PC-3 (cell line): ENCODE results near the gene FAM120B. TPM values are rescaled to one million over a fixed set of nuclear protein-coding genes. Genes with fewer than 3 reads are reported as not detected.

Source experiments
- ATAC-seq: fragments of 200-7000 bp; cut with Tn5 transposase; 2 replicates; pipeline ENCODE4 v1.9.1; 2020; ENCODE audit warnings: mild to moderate bottlenecking, moderate library complexity
- BruUV-seq: library from RNA; stranded (reverse); fragments of 400-500 nt; replicated peaks from 2 replicates; lab custom pipeline; 2021; lab: Mats Ljungman, UMichigan
- CTCF ChIA-PET: fragments of 300-600 bp; sonication (Branson Sonifier 250); formaldehyde crosslinking; loops from one replicate; lab custom pipeline; 2022; ENCODE audit warnings: antibody characterized with exemption; lab: Charles Lee
- POLR2A ChIA-PET: fragments of 300-600 bp; sonication (Branson Sonifier 250); formaldehyde crosslinking; loops from one replicate; lab custom pipeline; 2022; ENCODE audit warnings: antibody characterized with exemption; ENCODE audit not compliant: unreplicated experiment; lab: Charles Lee
- DNase-seq: peaks from one replicate; pipeline ENCODE4 v3.0.0-alpha.2; 2015
- H2AFZ ChIP-seq: fragments of 300-600 bp; sonication (generic); 2 replicates; pipeline ENCODE4 v1.6.0; 2016; ENCODE audit warnings: antibody characterized with exemption, low read length
- H3F3A ChIP-seq: fragments of 300-600 bp; sonication (generic); one replicate; pipeline ENCODE4 v1.6.0; 2017; ENCODE audit warnings: antibody characterized with exemption, low read length, control low read depth, mild to moderate bottlenecking; ENCODE audit not compliant: unreplicated experiment
- H3K27ac ChIP-seq: fragments of 300-600 bp; sonication (generic); 2 replicates; pipeline ENCODE4 v1.5.1; 2016; ENCODE audit warnings: mild to moderate bottlenecking, low read length
- H3K27me3 ChIP-seq: fragments of 300-600 bp; sonication (generic); 2 replicates; pipeline ENCODE4 v1.6.1; 2016; ENCODE audit warnings: low read length, mixed read lengths
- H3K36me3 ChIP-seq: fragments of 300-600 bp; sonication (generic); 2 replicates; pipeline ENCODE4 v1.6.1; 2016; ENCODE audit warnings: low read depth, mixed run types, low read length, mixed read lengths
- H3K4me1 ChIP-seq: fragments of 300-600 bp; sonication (generic); 2 replicates; pipeline ENCODE4 v1.5.1; 2016; ENCODE audit warnings: low read length; ENCODE audit not compliant: insufficient read depth
- H3K4me2 ChIP-seq: fragments of 300-600 bp; sonication (generic); 2 replicates; pipeline ENCODE4 v1.6.0; 2016; ENCODE audit warnings: low read length
- H3K4me3 ChIP-seq: fragments of 300-600 bp; sonication (generic); 2 replicates; pipeline ENCODE4 v1.5.1; 2016; ENCODE audit warnings: mild to moderate bottlenecking, low read length, mixed read lengths
- H3K79me2 ChIP-seq: fragments of 300-600 bp; sonication (generic); 2 replicates; pipeline ENCODE4 v1.6.1; 2017; ENCODE audit warnings: low read length, mixed read lengths
- H3K9ac ChIP-seq: fragments of 300-600 bp; sonication (generic); 2 replicates; pipeline ENCODE4 v1.6.0; 2016; ENCODE audit warnings: mild to moderate bottlenecking, low read length
- H3K9me2 ChIP-seq: fragments of 300-600 bp; sonication (generic); replicated peaks from 2 replicates; pipeline ENCODE4 v1.6.1; 2016; ENCODE audit warnings: mixed run types, low read length, mixed read lengths
- H3K9me3 ChIP-seq: fragments of 300-600 bp; sonication (generic); 2 replicates; pipeline ENCODE4 v1.6.1; 2016; ENCODE audit warnings: low read length, mixed read lengths
- H4K20me1 ChIP-seq: fragments of 300-600 bp; sonication (generic); 2 replicates; pipeline ENCODE4 v1.6.1; 2016; ENCODE audit warnings: low read length, mixed read lengths
- EZH2 ChIP-seq: fragments of 300-600 bp; sonication (generic); IDR thresholded peaks from one replicate; pipeline ENCODE4 v1.6.1; 2017; ENCODE audit warnings: antibody characterized with exemption, mild to moderate bottlenecking, low read length; ENCODE audit not compliant: unreplicated experiment
- EZH2phosphoT487 ChIP-seq: fragments of 300-600 bp; sonication (generic); IDR thresholded peaks from 2 replicates; pipeline ENCODE4 v1.6.1; 2018; ENCODE audit warnings: mild to moderate bottlenecking, antibody characterized with exemption, low read length, borderline replicate concordance
- intact Hi-C: fragments of 100-400 bp; cut with micrococcal nuclease; formaldehyde crosslinking; loops from 2 replicates; pipeline ENCODE4 v1.9.0; 2023
- total RNA-seq: library from RNA; depleted of rRNA; stranded (reverse); fragments of >200 nt; gene quantifications from 2 replicates; pipeline ENCODE4 v1.2.3, GENCODE V29; 2014
- TF ChIP-seq, protein P1 (sequence below): fragments of 300-600 bp; sonication (generic); conservative IDR thresholded peaks from 2 replicates; pipeline ENCODE4 v1.5.1; 2017; ENCODE audit warnings: antibody characterized with exemption, low read depth, mild to moderate bottlenecking, low read length

Gene FAM120B
- total RNA-seq, 1 experiment from 2014 or later: 8.7 TPM

DNA sequence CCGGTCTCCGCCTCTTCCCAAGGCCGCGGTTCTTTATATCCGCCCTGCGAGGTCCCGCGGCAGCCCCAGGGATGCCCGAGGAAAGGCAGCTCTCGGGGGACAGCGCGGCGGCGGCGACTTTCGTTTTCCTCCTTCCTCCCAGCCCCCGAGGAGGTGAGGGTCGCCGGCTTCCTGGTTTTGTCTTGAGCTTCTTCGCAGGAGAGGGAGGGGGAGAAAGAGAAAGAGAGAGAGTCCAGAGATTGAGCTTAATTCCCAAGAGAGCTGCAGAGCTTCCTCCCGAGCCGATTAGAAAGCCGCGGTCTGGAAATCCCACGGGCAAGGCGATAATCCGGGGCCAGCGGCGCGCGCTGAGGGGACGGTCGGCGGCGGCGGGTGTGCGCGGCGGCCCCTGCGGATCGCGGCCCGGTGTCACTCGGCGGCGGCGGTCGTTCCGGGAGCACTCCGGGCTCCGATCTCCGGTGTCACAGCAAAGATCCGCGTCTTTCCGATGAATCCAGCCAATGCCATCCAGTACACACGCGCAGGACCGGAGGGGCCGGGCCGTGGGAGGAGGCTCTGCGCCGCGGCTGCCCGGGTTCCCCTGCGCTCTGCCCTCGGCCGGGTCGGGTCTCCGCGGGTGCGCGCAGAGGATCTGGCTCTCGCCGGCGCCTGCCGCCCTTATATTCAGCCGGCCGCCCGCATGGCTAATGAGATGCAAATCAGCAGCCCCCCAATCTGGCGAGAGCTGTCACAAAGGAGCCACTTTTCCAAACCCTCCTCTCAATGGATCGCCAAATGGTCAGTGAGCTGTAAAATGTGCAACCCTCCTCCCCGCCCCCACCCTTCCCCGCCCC, 16.0 kb upstream of the FAM120B start, which contains the start of gene DLL1:
Gene DLL1, minus strand, starts transcription at position 783 of the 833 bp plus-strand sequence. CDS start 939 bp downstream, outside the sequence.
- Histone ChIP-seq H3K9me3 (no peaks in the 10 kb centered on the region), H3K36me3 (no peaks in the 10 kb centered on the region), H3K4me2 (peak within 1 kb of the TSS; percentile 90), H3K9me2 (no peaks in the 10 kb centered on the region), H3K27ac (no peak within 1 kb of the TSS), H3K4me3 (peak within 1 kb of the TSS; percentile 75), H3K79me2 (no peaks in the 10 kb centered on the region), H3F3A (no peaks in the 10 kb centered on the region), H3K27me3 (peaks cover 50% of the 10 kb centered on the region), H3K9ac (no peak within 1 kb of the TSS), H2AFZ (peak within 1 kb of the TSS; percentile 68), H3K4me1 (peaks cover 10% of the 10 kb centered on the region), H4K20me1 (no peaks in the 10 kb centered on the region)
- BruUV-seq: no TSS peak
- TF ChIP-seq EZH2phosphoT487 (no peak), EZH2 (no peak)
- TF ChIP-seq, protein P1, sequence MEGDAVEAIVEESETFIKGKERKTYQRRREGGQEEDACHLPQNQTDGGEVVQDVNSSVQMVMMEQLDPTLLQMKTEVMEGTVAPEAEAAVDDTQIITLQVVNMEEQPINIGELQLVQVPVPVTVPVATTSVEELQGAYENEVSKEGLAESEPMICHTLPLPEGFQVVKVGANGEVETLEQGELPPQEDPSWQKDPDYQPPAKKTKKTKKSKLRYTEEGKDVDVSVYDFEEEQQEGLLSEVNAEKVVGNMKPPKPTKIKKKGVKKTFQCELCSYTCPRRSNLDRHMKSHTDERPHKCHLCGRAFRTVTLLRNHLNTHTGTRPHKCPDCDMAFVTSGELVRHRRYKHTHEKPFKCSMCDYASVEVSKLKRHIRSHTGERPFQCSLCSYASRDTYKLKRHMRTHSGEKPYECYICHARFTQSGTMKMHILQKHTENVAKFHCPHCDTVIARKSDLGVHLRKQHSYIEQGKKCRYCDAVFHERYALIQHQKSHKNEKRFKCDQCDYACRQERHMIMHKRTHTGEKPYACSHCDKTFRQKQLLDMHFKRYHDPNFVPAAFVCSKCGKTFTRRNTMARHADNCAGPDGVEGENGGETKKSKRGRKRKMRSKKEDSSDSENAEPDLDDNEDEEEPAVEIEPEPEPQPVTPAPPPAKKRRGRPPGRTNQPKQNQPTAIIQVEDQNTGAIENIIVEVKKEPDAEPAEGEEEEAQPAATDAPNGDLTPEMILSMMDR: no peak
- CTCF ChIA-PET: interaction anchor here (0.6 kb wide), 1 partner anchor 459 kb away, joined by 3 read pairs; no protein-coding TSS in a partner anchor
- peak; percentile 13 for DNase-seq
- ATAC-seq: peak; percentile 43
- POLR2A ChIA-PET: no interaction called here
- intact Hi-C loops: loop anchor here (5.0 kb wide), 1 partner anchor 498 kb away; no protein-coding TSS in a partner anchor

DNA sequence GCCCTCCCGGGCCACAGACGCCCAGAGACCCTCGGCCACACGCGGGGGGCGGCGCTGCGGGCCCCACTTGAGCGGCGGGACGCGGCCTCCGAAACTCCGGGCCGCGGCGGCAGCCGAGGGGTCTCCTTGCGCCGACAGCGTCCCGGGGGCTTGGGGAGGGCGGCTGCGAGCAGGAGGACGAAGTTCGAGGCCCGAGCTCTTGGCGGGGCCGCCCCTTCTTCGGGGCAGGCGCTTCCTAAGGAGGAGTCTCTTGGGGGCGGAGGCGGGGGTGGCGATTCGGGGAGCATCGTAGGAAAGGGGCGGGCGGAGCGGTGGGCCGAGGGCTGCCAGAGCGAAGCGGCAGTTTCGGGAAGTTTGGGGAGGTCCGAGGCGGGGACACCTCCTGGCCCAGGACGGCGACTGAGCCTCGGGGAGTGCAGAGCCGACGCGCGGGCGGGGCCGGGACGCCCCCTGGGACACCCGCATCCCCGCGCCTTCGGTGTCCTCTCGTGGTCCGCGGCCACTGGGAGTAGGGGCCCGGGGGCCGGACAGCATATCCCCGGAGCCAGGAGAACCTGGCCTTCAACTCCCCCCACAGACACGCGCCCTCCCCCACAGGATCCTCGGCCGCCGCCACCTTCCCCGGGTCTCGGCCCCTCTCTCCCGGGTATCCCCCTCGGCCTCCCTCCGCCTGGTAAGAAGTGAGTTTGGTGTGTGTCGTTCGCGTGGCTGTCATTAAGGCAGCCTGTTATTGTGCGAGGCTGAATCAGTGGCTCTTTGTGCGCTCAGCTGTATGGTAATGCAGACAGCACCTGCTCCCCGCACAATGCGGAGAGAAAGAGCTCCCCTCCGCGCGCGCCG, 15.1 kb upstream of the FAM120B start:
- Histone ChIP-seq H3K9ac (no peak overlapping the region), H3K4me3 (peak overlapping the region; percentile 61), H3K4me2 (peak overlapping the region; percentile 78), H3K9me3 (no peaks in the 10 kb centered on the region), H3K27me3 (peaks cover 50% of the 10 kb centered on the region), H4K20me1 (no peaks in the 10 kb centered on the region), H3K79me2 (no peaks in the 10 kb centered on the region), H3K27ac (no peak overlapping the region), H3K9me2 (no peaks in the 10 kb centered on the region), H2AFZ (peak overlapping the region; percentile 68), H3F3A (no peaks in the 10 kb centered on the region), H3K4me1 (peaks cover 10% of the 10 kb centered on the region), H3K36me3 (no peaks in the 10 kb centered on the region)
- BruUV-seq: no TSS peak
- ChIA-PET POLR2A (no interaction called here), CTCF (interaction anchor here (0.9 to 2.1 kb wide), 2 partner anchors 25 to 460 kb away, joined by 3 to 12 read pairs; no protein-coding TSS in a partner anchor)
- DNase-seq: peak; percentile 27
- intact Hi-C loops: loop anchor here (2.0 to 5.0 kb wide), 3 partner anchors 113 to 499 kb away; no protein-coding TSS in a partner anchor
- TF ChIP-seq EZH2 (no peak), EZH2phosphoT487 (no peak)
- TF ChIP-seq, protein P1: no peak
- peak; percentile 33 for ATAC-seq
